ENCODE results near the gene NFIB. TPM values are rescaled to one million over a fixed set of nuclear protein-coding genes. Genes with fewer than 3 reads are reported as not detected.

The NFIB gene
- total RNA-seq, 1 experiment from 2014 or later: 35.1 TPM

DNA sequence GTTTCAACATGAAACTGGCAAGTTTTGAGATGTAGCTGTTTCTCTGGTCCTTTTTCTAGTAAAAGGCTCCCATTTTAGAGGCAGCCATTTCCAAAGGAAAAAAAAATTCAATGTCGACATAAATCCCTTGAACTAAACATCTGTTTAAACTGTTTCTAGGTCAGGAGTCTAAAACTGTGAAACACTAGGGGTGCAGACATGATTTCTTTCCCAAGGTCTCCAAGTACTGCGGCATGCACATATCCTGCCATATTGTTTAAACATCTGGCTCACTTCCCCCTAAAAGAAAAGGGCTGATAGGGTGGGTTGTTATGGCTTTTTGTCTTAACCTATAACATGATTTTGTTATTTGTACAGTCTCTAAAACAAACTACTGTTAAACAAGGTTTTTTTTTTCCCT lies 51.1 kb downstream of the NFIB start:
- Histone ChIP-seq H3K9me3 (ENCODE audit: insufficient read depth, low read depth) (no peaks in the 10 kb centered on the region), H3K4me3 (no peak overlapping the region), H2AFZ (no peak overlapping the region), H3K79me2 (ENCODE audit: low read depth) (0 out of 2 replicates have a peak, but pooled peaks cover 10% of the 10 kb centered on the region), H3K27me3 (ENCODE audit: insufficient read depth, low read depth) (no peaks in the 10 kb centered on the region), H3K36me3 (ENCODE audit: low read depth) (no peaks in the 10 kb centered on the region), H3K4me2 (no peak overlapping the region), H3K9me2 (ENCODE audit: insufficient read depth) (no peaks in the 10 kb centered on the region), H4K20me1 (ENCODE audit: insufficient read depth) (no peaks in the 10 kb centered on the region), H3K4me1 (replicated peaks; ENCODE audit: insufficient read depth) (peaks cover 17% of the 10 kb centered on the region), H3K27ac (no peak overlapping the region), H3F3A (ENCODE audit: insufficient read depth, low read depth) (no peaks in the 10 kb centered on the region)
- intact Hi-C loops (cut with micrococcal nuclease; ENCODE audit: unreplicated experiment): no loop called here
- TF ChIP-seq EZH2 (IDR thresholded peaks at IDR 0.05; ENCODE audit: low read depth): no peak
- TF ChIP-seq, protein P1, sequence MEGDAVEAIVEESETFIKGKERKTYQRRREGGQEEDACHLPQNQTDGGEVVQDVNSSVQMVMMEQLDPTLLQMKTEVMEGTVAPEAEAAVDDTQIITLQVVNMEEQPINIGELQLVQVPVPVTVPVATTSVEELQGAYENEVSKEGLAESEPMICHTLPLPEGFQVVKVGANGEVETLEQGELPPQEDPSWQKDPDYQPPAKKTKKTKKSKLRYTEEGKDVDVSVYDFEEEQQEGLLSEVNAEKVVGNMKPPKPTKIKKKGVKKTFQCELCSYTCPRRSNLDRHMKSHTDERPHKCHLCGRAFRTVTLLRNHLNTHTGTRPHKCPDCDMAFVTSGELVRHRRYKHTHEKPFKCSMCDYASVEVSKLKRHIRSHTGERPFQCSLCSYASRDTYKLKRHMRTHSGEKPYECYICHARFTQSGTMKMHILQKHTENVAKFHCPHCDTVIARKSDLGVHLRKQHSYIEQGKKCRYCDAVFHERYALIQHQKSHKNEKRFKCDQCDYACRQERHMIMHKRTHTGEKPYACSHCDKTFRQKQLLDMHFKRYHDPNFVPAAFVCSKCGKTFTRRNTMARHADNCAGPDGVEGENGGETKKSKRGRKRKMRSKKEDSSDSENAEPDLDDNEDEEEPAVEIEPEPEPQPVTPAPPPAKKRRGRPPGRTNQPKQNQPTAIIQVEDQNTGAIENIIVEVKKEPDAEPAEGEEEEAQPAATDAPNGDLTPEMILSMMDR (conservative IDR thresholded peaks at IDR 0.05): no peak
- no peak for DNase-seq
- ChIA-PET CTCF (no interaction called here), POLR2A (ENCODE audit: unreplicated experiment) (no interaction called here)
- BruUV-seq (replicated peaks): no TSS peak

- Histone ChIP-seq H3K9me2 (ENCODE audit: insufficient read depth) (no peaks in the 10 kb centered on the region), H3K9me3 (ENCODE audit: insufficient read depth, low read depth) (no peaks in the 10 kb centered on the region), H3K4me3 (no peak overlapping the region), H2AFZ (no peak overlapping the region), H3K27ac (no peak overlapping the region), H4K20me1 (ENCODE audit: insufficient read depth) (no peaks in the 10 kb centered on the region), H3K4me1 (replicated peaks; ENCODE audit: insufficient read depth) (peaks cover 17% of the 10 kb centered on the region), H3K27me3 (ENCODE audit: insufficient read depth, low read depth) (no peaks in the 10 kb centered on the region), H3K4me2 (no peak overlapping the region), H3K36me3 (ENCODE audit: low read depth) (no peaks in the 10 kb centered on the region), H3F3A (ENCODE audit: insufficient read depth, low read depth) (no peaks in the 10 kb centered on the region), H3K79me2 (ENCODE audit: low read depth) (0 out of 2 replicates have a peak, but pooled peaks cover 10% of the 10 kb centered on the region)
- BruUV-seq (replicated peaks): no TSS peak
- TF ChIP-seq, protein P1 (conservative IDR thresholded peaks at IDR 0.05): no peak
- TF ChIP-seq EZH2 (IDR thresholded peaks at IDR 0.05; ENCODE audit: low read depth): no peak
- ChIA-PET CTCF (no interaction called here), POLR2A (ENCODE audit: unreplicated experiment) (no interaction called here)
- DNase-seq: no peak
- intact Hi-C loops (cut with micrococcal nuclease; ENCODE audit: unreplicated experiment): no loop called here
Observed at GRCh38 chr9:14261616-14262015, 52.3 kb downstream of the NFIB start.

- Histone ChIP-seq H3K9me3 (ENCODE audit: insufficient read depth, low read depth) (no peaks in the 10 kb centered on the region), H3K79me2 (ENCODE audit: low read depth) (peaks cover 15% of the 10 kb centered on the region; the same call in 1 of the 2 replicates), H4K20me1 (ENCODE audit: insufficient read depth) (no peaks in the 10 kb centered on the region), H3K9me2 (ENCODE audit: insufficient read depth) (no peaks in the 10 kb centered on the region), H2AFZ (no peak overlapping the region), H3K4me3 (no peak overlapping the region), H3F3A (ENCODE audit: insufficient read depth, low read depth) (no peaks in the 10 kb centered on the region), H3K4me1 (replicated peaks; ENCODE audit: insufficient read depth) (peaks cover 17% of the 10 kb centered on the region), H3K27ac (no peak overlapping the region), H3K36me3 (ENCODE audit: low read depth) (no peaks in the 10 kb centered on the region), H3K27me3 (ENCODE audit: insufficient read depth, low read depth) (no peaks in the 10 kb centered on the region), H3K4me2 (no peak overlapping the region)
- no peak for DNase-seq
- BruUV-seq (replicated peaks): no TSS peak
- ChIA-PET POLR2A (ENCODE audit: unreplicated experiment) (interaction anchor here (0.8 kb wide), 1 partner anchor 30 kb away, joined by 3 read pairs; no protein-coding TSS in a partner anchor), CTCF (no interaction called here)
- TF ChIP-seq, protein P1 (conservative IDR thresholded peaks at IDR 0.05): no peak
- TF ChIP-seq EZH2 (IDR thresholded peaks at IDR 0.05; ENCODE audit: low read depth): no peak
- intact Hi-C loops (cut with micrococcal nuclease; ENCODE audit: unreplicated experiment): no loop called here
Observed at GRCh38 chr9:14260101-14260500, 53.8 kb downstream of the NFIB start.

All from PC-9 (cell line).